GM19240 (cell line): ENCODE results near the gene MKI67.
"Not testable (repeated sequence)": the region's sequence is repeated elsewhere in the genome, so short reads cannot be mapped to it uniquely, and the experiment has no call there.

ENCODE experiments used
- DNase-seq: peaks from one replicate; pipeline ENCODE4 v3.0.0; 2011; ENCODE audit warnings: low spot score; ENCODE audit not compliant: insufficient read length

The MKI67 gene

GRCh38 chr10:128149267-128150014, 23.2 kb upstream of the MKI67 start:
- DNase-seq = no peak

- no peak for DNase-seq
Measured at GRCh38 chr10:128147669-128148068, 21.4 kb upstream of the MKI67 start.

GRCh38 chr10:128147064-128147463, 20.8 kb upstream of the MKI67 start:
- no peak for DNase-seq

- no peak for DNase-seq
Measured at GRCh38 chr10:128144547-128144946, 18.3 kb upstream of the MKI67 start.

DNA sequence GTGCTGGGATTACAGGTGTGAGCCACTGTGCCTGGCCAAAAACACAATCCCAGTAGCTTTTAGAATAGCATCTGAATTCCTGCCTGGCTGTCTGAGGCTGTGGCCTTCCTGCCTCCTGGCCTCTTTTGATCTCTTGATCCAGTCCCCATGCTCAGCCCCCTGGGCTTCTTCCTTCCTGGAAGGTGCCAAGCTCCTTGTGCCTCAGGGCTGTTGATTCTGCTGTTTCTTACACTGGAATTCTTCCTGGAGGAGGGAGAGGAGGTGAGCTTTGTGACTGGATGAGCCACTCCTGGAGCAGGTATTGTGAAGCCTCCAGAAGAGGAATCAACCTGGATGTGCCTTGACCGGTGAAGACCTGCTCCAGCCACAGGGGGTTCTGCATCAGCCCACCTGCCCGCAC, 17.3 kb upstream of the MKI67 start:
- DNase-seq = no peak

- DNase-seq = no peak
Measured at GRCh38 chr10:128140425-128140824, 14.2 kb upstream of the MKI67 start.

GRCh38 chr10:128138429-128138828, 12.2 kb upstream of the MKI67 start:
- DNase-seq = not testable (repeated sequence)

GRCh38 chr10:128137877-128138276, 11.7 kb upstream of the MKI67 start:
- no peak for DNase-seq

DNA sequence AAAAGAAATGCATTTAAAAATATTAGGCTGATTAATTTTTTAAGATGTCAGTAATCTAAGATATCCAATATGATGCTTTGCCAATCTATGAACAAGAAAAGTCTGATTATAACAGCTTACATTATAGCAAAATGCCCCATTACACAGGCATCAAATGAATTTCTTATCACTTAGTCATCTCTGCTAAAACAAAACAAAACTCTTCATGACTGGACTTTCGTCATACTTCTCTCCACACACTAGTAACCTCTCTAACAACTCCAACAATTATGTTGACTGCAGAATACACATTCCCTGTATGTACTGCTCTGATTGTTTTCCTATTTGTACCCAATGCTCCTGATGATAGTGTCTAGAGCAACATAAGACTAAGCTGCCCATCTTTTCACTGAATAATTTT, 3.8 kb upstream of the MKI67 start:
- DNase-seq = no peak

GRCh38 chr10:128128582-128128981, 2.4 kb upstream of the MKI67 start:
- no peak for DNase-seq

DNA sequence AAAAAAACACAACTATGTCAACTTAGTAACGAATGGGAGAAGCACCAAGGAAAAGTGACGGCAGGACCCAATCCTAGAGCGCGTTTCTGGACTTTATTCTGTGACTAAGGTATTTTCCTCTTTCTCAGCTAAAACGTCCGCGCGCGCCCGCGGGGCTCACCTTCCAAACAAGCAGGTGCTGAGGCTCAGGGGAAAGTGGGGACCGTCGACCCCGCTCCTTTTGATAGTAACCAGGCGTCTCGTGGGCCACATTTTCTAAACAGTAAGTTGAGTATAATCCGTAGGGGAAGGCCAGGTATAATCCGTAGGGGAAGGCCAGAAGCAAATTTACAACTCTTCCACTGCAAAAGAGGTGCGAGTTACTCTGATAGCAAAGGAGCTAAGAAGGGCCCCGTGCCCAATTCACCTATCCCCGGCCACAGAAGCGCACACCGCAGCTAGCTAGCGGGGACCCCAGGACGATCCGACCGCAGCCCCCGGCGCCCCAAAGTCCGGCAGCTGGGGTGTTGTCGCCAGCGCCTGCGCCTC, 743 bp downstream of the MKI67 start:
- no peak for DNase-seq

DNA sequence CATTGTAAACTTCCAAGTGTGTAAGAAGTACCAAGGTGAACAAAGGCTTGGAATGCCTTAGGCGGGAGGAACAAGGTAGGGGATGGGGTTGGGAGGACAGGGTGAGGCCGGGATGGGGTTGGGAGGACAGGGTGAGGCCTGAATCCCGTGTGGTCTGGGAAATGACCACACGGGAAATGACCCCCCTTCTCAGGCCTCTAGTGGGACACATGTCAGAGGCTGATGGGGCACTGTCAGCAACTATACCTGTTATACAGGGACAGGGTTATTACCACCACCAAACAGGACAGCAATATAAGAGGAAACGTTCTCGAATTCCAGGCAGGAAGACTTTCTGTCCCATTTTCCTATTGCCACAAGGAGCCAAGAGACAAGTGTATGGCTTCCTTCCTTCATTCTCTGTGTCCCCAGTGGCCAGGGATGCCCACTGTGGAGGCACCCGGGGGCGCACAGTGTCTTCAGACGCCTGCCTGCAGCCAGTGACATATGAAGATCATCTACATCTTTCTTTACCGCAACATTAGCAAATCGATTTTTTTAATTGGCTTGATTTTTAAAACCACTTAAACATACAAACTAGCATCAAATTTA, 1.3 kb downstream of the MKI67 start:
- no peak for DNase-seq

GRCh38 chr10:128123846-128124245, 2.4 kb downstream of the MKI67 start:
- DNase-seq = no peak

GRCh38 chr10:128122931-128123330, 3.3 kb downstream of the MKI67 start:
- no peak for DNase-seq

- no peak for DNase-seq
Measured at GRCh38 chr10:128121750-128122412, 4.3 kb downstream of the MKI67 start.

- no peak for DNase-seq
Measured at GRCh38 chr10:128116851-128117615, 9.2 kb downstream of the MKI67 start.

GRCh38 chr10:128116187-128116586, 10.0 kb downstream of the MKI67 start:
- no peak for DNase-seq

DNA sequence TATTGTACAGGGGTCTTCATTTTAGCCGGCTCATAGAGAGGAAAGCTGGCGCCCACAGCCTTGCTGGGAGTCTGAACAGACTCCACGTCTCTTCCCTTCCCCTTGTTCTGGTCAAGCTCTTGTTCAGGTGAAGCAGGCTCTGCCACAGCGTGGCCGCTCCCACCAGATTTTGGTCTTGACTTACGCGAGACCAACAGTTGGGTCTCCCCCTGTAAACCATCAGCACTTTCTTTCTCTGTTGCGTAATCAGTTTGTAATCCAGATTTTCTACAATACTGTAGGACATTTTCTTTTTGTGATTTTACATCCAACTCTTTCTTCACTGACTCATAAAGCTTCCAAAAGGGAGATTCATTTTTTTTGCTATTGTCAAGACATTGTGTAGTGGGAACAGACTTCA, 10.9 kb downstream of the MKI67 start:
- DNase-seq = no peak

- DNase-seq = no peak
Measured at GRCh38 chr10:128114901-128115300, 11.3 kb downstream of the MKI67 start.

DNA sequence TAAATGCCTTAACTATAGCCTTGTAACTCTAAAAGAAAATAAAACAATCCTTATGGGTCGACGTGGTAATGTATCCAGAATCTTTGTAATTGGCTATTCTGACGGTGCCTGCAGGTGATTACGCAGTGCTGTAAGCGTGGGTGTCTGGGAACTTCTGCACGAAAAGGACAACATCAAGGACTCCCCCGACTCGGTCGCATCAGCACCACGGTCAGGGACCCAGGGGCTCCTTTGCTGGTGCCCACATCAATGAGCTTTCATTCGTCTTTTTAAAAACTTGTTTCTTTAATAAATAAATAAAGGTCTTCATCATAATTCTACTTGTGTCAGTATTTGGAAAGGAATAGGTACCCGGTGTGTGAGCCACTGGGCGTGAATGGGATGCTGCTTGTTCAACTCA, 13.2 kb downstream of the MKI67 start:
- DNase-seq = no peak

- no peak for DNase-seq
Measured at GRCh38 chr10:128111696-128112095, 14.5 kb downstream of the MKI67 start.

GRCh38 chr10:128110339-128110738, 15.9 kb downstream of the MKI67 start:
- no peak for DNase-seq
